ENCODE data around the gene IL1RL2.

IL1RL2 gene

GRCh38 chr2:102230410-102230909, 43.6 kb downstream of the IL1RL2 start:
- DNase-seq (ENCODE audit: low read depth): no peak
- no peak overlapping the region for H3K9ac ChIP-seq (ENCODE audit: low read length)
- H3K4me1 ChIP-seq (ENCODE audit: control insufficient read depth, insufficient read depth, low read length): peaks cover 37% of the 10 kb centered on the region
- H3K36me3 ChIP-seq (ENCODE audit: control insufficient read depth, insufficient read depth, low read length, severe bottlenecking): peaks cover 4% of the 10 kb centered on the region
- H3K9me3 ChIP-seq (ENCODE audit: control insufficient read depth, low read length): no peaks in the 10 kb centered on the region
- H3K27me3 ChIP-seq (replicated peaks; ENCODE audit: control insufficient read depth, insufficient read depth, low read length): no peaks in the 10 kb centered on the region
- H3K4me3 ChIP-seq (ENCODE audit: low read length): no peak overlapping the region

GRCh38 chr2:102233132-102233884, 46.5 kb downstream of the IL1RL2 start:
- no peak overlapping the region for H3K4me3 ChIP-seq (ENCODE audit: low read length)
- H3K27me3 ChIP-seq (replicated peaks; ENCODE audit: control insufficient read depth, insufficient read depth, low read length): no peaks in the 10 kb centered on the region
- no peaks in the 10 kb centered on the region for H3K9me3 ChIP-seq (ENCODE audit: control insufficient read depth, low read length)
- H3K36me3 ChIP-seq (ENCODE audit: control insufficient read depth, insufficient read depth, low read length, severe bottlenecking): peaks cover 4% of the 10 kb centered on the region
- no peak for DNase-seq (ENCODE audit: low read depth)
- no peak overlapping the region for H3K9ac ChIP-seq (ENCODE audit: low read length)
- peaks cover 21% of the 10 kb centered on the region for H3K4me1 ChIP-seq (ENCODE audit: control insufficient read depth, insufficient read depth, low read length)

GRCh38 chr2:102235042-102235473, 48.2 kb downstream of the IL1RL2 start:
- Histone ChIP-seq H3K9me3 (ENCODE audit: control insufficient read depth, low read length) (no peaks in the 10 kb centered on the region), H3K9ac (ENCODE audit: low read length) (no peak overlapping the region), H3K27me3 (replicated peaks; ENCODE audit: control insufficient read depth, insufficient read depth, low read length) (no peaks in the 10 kb centered on the region), H3K4me1 (ENCODE audit: control insufficient read depth, insufficient read depth, low read length) (peaks cover 5% of the 10 kb centered on the region), H3K4me3 (ENCODE audit: low read length) (no peak overlapping the region), H3K36me3 (ENCODE audit: control insufficient read depth, insufficient read depth, low read length, severe bottlenecking) (peaks cover 4% of the 10 kb centered on the region)
- no peak for DNase-seq (ENCODE audit: low read depth)

DNA sequence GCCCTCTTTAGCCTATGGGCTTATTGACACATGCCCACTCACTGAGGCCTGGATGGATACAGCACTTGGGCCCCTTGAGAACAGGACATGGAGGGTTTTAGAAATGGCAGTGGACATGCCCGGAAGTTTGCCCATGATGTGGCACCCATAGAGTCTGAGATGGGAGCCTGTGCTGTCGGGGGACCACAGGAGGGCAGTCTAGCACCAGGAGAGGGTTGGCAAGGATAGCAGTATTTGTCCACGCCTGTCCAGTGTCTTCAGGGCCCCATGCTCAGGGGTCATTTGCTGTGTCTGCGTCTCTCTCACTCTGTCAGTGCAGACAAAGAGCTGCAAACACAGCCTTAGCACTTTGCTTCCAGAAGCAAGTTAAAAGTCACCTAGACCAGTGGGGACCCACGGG, 48.7 kb downstream of the IL1RL2 start:
- peaks cover 4% of the 10 kb centered on the region for H3K36me3 ChIP-seq (ENCODE audit: control insufficient read depth, insufficient read depth, low read length, severe bottlenecking)
- no peak overlapping the region for H3K4me3 ChIP-seq (ENCODE audit: low read length)
- H3K4me1 ChIP-seq (ENCODE audit: control insufficient read depth, insufficient read depth, low read length): peaks cover 5% of the 10 kb centered on the region
- H3K9ac ChIP-seq (ENCODE audit: low read length): no peak overlapping the region
- no peak for DNase-seq (ENCODE audit: low read depth)
- no peaks in the 10 kb centered on the region for H3K9me3 ChIP-seq (ENCODE audit: control insufficient read depth, low read length)
- no peaks in the 10 kb centered on the region for H3K27me3 ChIP-seq (replicated peaks; ENCODE audit: control insufficient read depth, insufficient read depth, low read length)

DNA sequence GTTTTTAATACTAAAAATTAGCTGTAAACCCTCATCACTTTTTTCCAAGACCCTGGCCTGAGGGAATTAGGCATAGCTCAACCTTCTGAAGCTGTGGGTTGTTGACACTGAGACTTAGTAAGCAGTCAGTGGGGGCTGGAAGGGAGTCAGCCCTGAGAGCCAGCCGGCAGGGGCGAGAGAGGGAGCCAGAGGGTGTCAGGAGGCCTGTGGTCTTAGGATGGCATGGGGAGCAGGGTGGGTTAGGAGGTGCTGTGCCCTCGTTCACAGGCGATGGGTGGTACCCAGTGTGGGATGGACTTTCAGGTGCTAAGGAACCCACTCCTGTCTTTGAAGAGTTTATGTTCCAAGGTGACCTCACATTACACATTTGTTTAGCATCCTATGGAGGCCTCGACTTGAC, 49.3 kb downstream of the IL1RL2 start:
- Histone ChIP-seq H3K9ac (ENCODE audit: low read length) (no peak overlapping the region), H3K36me3 (ENCODE audit: control insufficient read depth, insufficient read depth, low read length, severe bottlenecking) (peaks cover 4% of the 10 kb centered on the region), H3K9me3 (ENCODE audit: control insufficient read depth, low read length) (no peaks in the 10 kb centered on the region), H3K27me3 (replicated peaks; ENCODE audit: control insufficient read depth, insufficient read depth, low read length) (no peaks in the 10 kb centered on the region), H3K4me1 (ENCODE audit: control insufficient read depth, insufficient read depth, low read length) (peaks cover 8% of the 10 kb centered on the region), H3K4me3 (ENCODE audit: low read length) (no peak overlapping the region)
- no peak for DNase-seq (ENCODE audit: low read depth)

DNA sequence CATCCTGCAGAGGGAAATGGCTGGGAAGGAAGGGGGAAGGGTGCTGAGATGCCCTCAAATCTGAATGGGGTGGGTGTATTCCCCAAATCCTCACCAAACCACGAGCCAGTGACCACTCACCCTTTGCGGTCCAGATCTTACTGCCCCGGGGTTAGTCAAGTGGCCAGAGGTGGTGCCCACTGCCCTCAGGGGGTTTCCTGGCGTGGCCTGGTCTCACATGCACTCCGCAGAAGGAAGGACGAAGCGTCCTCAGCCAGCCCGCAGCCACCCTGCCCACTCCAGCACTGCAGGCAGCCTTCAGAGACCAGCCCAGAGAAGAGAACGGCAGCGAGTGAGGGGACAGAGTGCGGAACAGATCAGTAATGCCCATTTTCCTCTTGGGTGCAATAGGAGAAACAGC, 50.4 kb downstream of the IL1RL2 start:
- H3K27me3 ChIP-seq (replicated peaks; ENCODE audit: control insufficient read depth, insufficient read depth, low read length): no peaks in the 10 kb centered on the region
- H3K9ac ChIP-seq (ENCODE audit: low read length): no peak overlapping the region
- no peak overlapping the region for H3K4me3 ChIP-seq (ENCODE audit: low read length)
- H3K4me1 ChIP-seq (ENCODE audit: control insufficient read depth, insufficient read depth, low read length): peaks cover 8% of the 10 kb centered on the region
- no peaks in the 10 kb centered on the region for H3K9me3 ChIP-seq (ENCODE audit: control insufficient read depth, low read length)
- peaks cover 4% of the 10 kb centered on the region for H3K36me3 ChIP-seq (ENCODE audit: control insufficient read depth, insufficient read depth, low read length, severe bottlenecking)
- DNase-seq (ENCODE audit: low read depth): no peak

- Histone ChIP-seq H3K36me3 (ENCODE audit: control insufficient read depth, insufficient read depth, low read length, severe bottlenecking) (peaks cover 4% of the 10 kb centered on the region), H3K4me1 (ENCODE audit: control insufficient read depth, insufficient read depth, low read length) (peaks cover 8% of the 10 kb centered on the region), H3K9ac (ENCODE audit: low read length) (no peak overlapping the region), H3K9me3 (ENCODE audit: control insufficient read depth, low read length) (no peaks in the 10 kb centered on the region), H3K4me3 (ENCODE audit: low read length) (no peak overlapping the region), H3K27me3 (replicated peaks; ENCODE audit: control insufficient read depth, insufficient read depth, low read length) (no peaks in the 10 kb centered on the region)
- no peak for DNase-seq (ENCODE audit: low read depth)
Measured at GRCh38 chr2:102238039-102238756, 51.4 kb downstream of the IL1RL2 start.

DNA sequence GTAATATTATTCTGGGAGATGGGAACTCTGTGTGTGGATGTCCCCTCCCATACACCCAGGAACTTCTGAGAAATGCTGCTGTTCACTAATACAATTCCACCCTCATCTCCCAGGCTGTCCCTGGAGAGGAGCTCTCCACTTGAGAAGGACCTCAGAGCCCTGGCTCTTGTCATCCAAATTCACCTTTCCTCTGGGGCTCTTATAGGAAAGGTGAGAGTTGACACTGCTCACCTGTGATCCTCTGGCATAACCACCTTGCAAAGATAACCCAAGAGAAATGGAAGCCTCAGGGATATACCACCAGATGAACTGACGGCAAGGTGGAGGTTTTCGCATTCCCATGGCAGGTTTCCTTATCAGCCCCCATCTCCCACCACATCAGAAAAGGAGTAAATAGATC, 52.0 kb downstream of the IL1RL2 start:
- no peaks in the 10 kb centered on the region for H3K9me3 ChIP-seq (ENCODE audit: control insufficient read depth, low read length)
- DNase-seq (ENCODE audit: low read depth): no peak

GRCh38 chr2:102239344-102239743, 52.5 kb downstream of the IL1RL2 start:
- Histone ChIP-seq H3K36me3 (ENCODE audit: control insufficient read depth, insufficient read depth, low read length, severe bottlenecking) (peaks cover 4% of the 10 kb centered on the region), H3K27me3 (replicated peaks; ENCODE audit: control insufficient read depth, insufficient read depth, low read length) (no peaks in the 10 kb centered on the region), H3K4me1 (ENCODE audit: control insufficient read depth, insufficient read depth, low read length) (peaks cover 8% of the 10 kb centered on the region), H3K9me3 (ENCODE audit: control insufficient read depth, low read length) (no peaks in the 10 kb centered on the region), H3K9ac (ENCODE audit: low read length) (no peak overlapping the region), H3K4me3 (ENCODE audit: low read length) (no peak overlapping the region)
- no peak for DNase-seq (ENCODE audit: low read depth)

More for the DNA sequence above, 52.0 kb downstream of the IL1RL2 start:
- peaks cover 8% of the 10 kb centered on the region for H3K4me1 ChIP-seq (ENCODE audit: control insufficient read depth, insufficient read depth, low read length)
- H3K27me3 ChIP-seq (replicated peaks; ENCODE audit: control insufficient read depth, insufficient read depth, low read length): no peaks in the 10 kb centered on the region
- peaks cover 4% of the 10 kb centered on the region for H3K36me3 ChIP-seq (ENCODE audit: control insufficient read depth, insufficient read depth, low read length, severe bottlenecking)
- H3K9ac ChIP-seq (ENCODE audit: low read length): no peak overlapping the region
- H3K4me3 ChIP-seq (ENCODE audit: low read length): no peak overlapping the region

DNA sequence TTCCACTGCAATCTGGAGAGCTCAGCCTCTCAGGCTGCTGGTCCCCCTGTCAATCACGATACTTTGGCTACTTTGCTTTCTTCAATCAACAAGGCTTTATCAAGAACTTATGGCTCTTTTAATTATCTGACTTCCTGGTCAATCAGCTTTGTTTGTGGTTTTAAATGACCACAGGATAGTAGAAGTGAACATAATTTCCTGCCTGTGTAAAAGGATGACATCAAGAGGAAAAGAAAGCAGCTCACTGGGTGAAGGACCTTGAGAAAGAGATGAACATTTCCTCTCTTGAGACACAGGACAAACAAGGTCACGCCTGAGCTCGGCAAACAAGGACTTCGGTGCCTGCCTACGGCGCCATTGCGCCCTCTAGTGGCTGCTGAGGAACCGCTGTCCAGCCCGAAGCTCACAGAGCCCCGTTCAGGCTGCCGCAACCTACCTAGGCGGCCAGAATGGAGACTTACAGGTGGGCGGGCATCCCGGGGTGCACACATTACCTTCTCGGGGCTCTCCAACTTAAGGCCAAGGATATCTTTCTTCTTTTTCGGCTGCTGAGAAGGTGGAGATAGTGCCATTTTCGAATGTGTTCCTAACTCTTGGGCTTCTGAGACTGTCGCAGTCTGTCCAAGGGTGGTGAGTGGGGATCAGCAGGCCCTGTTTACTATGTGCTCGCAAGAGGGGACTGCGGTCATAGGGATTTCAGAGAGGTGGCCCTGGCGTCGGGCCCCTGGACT, 54.0 kb downstream of the IL1RL2 start:
- H3K27me3 ChIP-seq (replicated peaks; ENCODE audit: control insufficient read depth, insufficient read depth, low read length): no peaks in the 10 kb centered on the region
- H3K9me3 ChIP-seq (ENCODE audit: control insufficient read depth, low read length): no peaks in the 10 kb centered on the region
- DNase-seq (ENCODE audit: low read depth): peak; percentile 97
- peak overlapping the region; percentile 80 for H3K9ac ChIP-seq (ENCODE audit: low read length)
- peaks cover 10% of the 10 kb centered on the region for H3K4me1 ChIP-seq (ENCODE audit: control insufficient read depth, insufficient read depth, low read length)
- H3K4me3 ChIP-seq (ENCODE audit: low read length): peak overlapping the region; percentile 59
- no peaks in the 10 kb centered on the region for H3K36me3 ChIP-seq (ENCODE audit: control insufficient read depth, insufficient read depth, low read length, severe bottlenecking)

Measured in adipocyte (in vitro differentiated cells).